Measurements from ENCODE around the gene GOLGA8R.
"Not testable (repeated sequence)": the region's sequence is repeated elsewhere in the genome, so short reads cannot be mapped to it uniquely, and the experiment has no call there.

The GOLGA8R gene, protein sequence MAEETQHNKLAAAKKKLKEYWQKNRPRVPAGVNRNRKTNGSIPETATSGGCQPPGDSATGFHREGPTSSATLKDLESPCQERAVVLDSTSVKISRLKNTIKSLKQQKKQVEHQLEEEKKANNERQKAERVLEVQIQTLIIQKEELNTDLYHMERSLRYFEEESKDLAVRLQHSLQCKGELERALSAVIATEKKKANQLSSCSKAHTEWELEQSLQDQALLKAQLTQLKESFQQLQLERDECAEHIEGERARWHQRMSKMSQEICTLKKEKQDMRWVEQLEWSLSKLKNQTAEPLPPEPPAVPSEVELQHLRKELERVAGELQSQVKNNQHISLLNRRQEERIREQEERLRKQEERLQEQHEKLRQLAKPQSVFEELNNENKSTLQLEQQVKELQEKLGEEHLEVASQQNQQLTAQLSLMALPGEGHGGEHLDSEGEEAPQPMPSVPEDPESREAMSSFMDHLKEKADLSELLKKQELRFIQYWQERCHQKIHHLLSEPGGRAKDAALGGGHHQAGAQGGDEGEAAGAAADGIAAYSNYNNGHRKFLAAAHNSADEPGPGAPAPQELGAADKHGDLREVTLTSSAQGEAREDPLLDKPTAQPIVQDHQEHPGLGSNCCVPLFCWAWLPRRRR

DNA sequence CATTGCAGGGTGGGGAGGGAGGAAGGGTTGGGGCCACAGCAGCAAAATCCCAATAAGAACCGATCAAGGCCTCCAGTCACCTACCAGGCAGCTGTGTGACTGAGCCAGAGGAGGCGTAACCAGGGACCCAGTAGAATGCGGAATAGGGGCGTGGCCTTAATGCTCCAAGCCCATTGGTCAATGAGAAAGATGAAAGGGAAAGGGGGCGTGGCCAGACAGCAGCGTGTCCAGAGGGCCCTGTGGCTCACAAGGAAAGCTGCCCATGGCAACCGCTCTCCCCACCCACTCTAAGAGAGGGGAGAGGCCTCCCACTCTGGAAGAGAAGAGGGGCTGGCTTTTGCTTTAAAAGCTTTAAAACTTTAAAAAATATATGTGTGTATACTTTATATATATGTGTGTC lies at the start of gene GOLGA8R:
TSS of gene GOLGA8R (minus strand) at position 101 of the 400 bp plus-strand sequence. CDS start at position 3, 98 bp downstream.
- not testable (repeated sequence) for DNase-seq (ENCODE audit: low read depth, low spot score)

DNA sequence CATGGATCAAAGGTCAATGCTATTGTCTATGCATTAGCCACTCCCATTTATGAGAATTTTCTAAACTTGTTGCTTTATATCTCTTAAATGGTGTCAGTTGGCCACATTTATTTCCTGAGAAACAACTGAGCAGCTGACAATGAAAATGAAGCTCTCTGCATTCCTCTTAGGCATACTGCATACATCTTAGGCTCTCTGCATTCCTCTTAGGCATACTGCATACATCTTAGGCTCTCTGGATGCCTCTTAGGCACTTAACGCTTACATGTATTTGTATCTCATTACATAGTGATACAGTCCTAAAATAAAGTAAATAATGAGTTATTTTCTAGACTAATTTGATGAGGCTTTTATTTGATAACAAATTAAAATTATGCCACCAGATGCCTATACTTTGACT lies 49.8 kb upstream of the GOLGA8R start:
- DNase-seq (ENCODE audit: low read depth, low spot score) = not testable (repeated sequence)

DNA sequence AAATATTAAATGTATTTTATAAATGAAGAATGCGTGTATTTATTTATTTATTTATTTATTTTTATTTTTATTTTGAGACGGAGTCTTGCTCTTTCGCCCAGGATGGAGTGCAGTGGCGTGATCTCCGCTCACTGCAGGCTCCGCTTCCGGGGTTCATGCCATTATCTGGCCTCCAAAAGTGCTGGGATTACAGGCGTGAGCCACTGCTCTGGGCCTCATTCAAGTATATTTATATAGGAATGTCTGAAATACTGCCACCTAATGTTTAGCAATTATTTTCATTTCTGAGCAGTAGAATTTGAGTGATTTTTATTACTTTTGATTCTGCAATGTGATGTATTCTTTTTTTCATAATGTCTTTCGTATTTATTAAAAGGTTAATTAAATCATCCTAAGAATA lies 48.1 kb upstream of the GOLGA8R start:
- not testable (repeated sequence) for DNase-seq (ENCODE audit: low read depth, low spot score)

DNA sequence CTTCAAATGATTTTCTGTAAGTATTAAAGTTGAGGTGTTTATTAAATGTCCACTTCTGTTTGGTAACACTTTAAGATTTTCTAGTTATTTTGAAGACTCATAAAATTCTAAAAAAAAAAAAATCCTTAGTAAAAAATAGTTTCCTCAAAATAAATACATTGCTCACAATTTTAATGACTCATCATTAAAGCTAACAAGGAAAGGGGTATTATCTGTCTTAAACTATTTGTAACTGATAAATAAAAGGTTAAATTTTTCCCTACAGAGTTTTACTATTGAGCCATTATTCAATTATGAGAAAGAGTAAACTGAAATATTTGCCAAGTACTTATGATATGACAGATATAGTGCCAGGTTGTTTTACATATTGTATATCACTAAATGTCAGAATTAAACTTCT lies 38.6 kb upstream of the GOLGA8R start:
- DNase-seq (ENCODE audit: low read depth, low spot score) = not testable (repeated sequence)

DNA sequence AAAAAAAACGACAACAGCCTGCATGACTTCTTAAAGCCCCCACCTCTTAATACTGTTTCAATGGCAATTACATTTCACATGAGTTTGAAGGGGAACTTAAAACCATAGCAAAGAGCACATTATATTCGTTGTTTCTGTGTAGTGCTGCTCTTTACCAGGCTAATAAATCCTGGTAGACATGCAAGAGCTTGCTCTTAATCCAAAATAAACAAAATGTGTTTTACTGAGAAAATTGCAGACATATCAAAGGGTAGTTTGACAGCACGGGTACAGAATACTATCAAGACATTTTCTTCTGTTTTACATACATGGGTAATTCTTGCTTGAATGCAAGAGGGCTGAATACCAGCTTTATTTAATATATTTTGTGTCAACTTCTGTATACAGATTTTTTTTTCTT lies 24.3 kb upstream of the GOLGA8R start:
- not testable (repeated sequence) for DNase-seq (ENCODE audit: low read depth, low spot score)

DNA sequence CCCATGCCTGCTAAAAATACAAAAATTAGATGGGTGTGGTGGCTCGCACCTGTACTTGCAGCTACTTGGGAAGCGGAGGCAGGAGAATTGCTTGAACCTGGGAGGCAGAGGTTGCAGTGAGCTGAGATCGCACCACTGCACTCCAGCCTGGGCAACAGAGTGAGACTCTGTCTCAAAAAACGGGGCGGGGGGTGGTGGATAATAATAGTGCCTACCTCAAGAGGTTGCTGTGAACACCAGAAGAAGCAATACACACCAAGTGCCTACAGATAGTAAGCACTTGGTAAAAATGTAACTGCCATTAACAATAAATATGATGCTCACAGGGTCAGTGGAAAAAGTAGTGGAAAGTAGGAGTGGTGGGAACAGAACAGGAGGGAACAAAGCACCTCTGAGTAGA lies 21.8 kb upstream of the GOLGA8R start:
- DNase-seq (ENCODE audit: low read depth, low spot score) = not testable (repeated sequence)

DNA sequence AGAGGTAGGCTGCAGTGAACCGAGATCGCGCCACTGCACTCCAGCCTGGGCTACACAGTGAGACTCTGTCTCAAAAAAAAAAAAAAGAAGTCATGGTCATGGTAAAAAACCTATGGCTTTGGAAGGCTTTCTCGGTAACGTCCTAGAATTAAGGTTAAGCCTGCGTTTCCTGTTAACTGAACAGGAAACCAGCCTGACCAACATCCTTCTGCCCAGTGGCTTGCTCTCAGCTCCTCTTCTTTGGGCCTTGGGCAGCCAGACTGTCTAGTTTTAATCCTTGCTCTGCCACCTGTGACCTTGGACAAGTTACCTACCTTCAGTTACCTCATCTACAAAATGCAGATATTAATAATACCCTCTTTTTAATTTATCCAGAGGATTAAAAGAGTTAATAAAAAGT lies 6.7 kb upstream of the GOLGA8R start:
- DNase-seq (ENCODE audit: low read depth, low spot score) = not testable (repeated sequence)

DNA sequence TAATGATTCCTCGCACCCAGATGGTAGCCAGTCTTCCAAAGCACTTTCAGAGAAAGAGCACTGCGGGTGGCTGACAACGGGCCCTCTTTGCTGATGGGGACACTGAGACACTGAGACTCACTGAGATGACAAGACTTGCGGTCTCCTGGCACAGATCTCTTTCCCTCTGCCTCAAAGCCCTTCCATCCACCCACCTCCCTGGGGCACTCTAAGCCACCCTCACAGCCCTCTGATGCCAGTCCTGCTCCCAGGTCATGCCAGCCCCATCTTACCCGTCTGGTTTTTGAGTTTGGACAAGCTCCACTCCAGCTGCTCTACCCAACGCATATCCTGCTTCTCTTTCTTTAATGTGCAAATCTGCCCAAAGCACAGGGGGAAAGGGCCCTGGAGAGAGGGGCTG lies 6.4 kb downstream of the GOLGA8R start:
- DNase-seq (ENCODE audit: low read depth, low spot score) = not testable (repeated sequence)

DNA sequence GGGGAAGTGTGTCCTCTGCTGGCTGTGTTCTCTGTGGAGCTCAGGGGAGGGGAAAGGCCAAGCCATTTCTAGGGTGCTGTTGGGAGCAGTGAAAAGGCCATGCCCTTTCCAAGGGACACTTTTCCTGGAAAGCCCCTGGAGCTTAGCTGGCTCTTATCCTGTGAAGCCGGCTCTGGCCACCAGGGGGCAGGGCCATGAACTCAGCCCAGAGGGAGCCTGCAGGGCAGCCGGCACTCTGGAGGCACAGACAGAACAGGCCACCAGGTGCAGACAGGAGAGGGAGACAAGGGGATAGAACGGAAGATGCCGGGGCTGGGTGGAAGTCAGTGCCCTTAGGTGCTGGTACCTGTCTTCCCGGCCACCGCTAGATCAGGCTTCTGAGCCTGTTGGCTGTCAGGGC lies 15.1 kb downstream of the GOLGA8R start:
- not testable (repeated sequence) for DNase-seq (ENCODE audit: low read depth, low spot score)

DNA sequence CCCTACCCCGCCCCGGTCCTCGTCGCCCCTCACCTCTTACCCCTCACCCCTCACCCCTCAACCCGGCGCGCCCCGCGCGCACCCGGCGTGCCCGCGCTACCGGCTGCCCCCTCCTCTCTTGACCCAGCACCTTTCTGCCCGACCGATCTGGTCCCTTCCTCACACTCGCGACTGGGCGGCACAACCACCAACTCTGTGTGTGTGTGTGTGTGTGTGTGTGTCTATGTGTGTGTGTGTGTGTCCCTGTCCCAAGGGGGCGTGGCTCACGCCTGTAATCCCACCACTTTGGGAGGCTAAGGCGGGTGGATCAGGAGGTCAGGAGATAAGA lies 20.4 kb downstream of the GOLGA8R start:
- not testable (repeated sequence) for DNase-seq (ENCODE audit: low read depth, low spot score)

DNA sequence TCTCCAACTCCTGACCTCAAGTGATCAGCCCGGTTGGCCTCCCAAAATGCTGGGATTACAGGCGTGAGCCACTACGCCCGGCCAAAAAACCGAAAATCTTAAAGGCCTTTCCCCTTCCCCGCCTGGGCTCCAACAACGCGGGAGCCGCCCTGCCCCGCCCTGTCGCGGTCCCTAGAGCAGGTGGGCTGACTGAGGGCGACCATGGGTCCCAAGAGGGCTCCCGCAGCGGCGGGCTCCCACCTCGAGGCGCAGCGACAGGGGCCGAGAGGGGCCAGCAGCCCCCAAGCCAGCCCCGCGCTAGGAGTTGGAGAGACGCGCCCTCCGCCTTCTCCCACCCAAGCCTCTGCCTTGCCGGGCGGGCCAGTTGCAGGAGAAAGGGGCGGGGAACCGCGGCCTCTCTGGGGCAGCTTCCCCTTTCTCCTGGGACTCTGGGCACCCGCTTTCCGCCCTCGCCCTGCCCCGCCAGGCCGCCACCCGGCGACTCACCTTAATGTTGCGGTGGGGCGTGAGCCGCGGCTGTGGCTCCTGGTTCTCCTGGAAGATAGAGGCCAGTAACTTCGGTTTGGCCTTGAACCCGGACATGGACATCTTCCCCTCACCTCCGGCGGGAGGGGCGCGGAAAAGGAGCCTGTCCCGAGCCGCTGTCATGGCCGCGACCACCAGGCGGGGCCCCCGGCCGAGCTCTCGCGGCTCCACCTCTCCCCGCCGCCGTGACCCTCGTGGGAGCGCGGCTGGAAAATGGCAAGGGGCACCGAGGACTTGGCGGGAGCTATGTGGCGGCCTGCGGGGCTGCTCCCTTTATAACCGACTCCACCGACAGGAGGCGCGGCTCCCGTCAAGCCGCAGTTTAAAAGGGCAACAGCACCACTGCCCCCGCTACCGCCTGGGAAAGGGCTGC lies 21.0 kb downstream of the GOLGA8R start, which contains the start of gene CHRFAM7A:
TSS of gene CHRFAM7A (minus strand) at position 775 of the 898 bp plus-strand sequence. CDS start 10,189 bp downstream, outside the sequence.
- not testable (repeated sequence) for DNase-seq (ENCODE audit: low read depth, low spot score)

DNA sequence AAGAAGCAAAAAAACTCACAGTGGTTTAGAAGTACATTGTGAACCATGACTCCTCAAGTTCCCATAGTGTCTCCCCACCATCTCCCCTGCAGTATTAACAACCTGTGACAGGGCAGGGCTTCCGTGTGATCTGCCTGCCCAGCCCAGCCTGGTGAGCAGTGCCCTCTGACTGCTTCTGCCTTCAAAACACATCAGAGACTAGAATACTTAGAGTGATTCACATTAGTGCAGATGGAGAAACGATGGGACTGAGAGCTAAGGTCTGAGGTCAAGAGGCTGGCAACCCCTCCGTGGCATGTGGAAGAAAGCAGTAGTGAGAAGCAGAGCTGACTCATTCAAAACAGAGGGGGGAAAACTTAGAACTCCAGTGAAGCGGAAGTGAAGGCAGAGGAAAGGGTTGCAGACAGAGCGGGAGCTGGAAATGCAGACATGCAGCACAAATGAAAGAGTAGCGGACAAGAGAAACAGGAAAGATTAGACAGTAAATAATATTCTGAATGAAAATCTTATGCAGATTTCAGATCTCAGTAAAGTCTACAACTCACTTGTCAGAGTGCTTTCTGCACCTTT lies 27.7 kb downstream of the GOLGA8R start:
- not testable (repeated sequence) for DNase-seq (ENCODE audit: low read depth, low spot score)

DNA sequence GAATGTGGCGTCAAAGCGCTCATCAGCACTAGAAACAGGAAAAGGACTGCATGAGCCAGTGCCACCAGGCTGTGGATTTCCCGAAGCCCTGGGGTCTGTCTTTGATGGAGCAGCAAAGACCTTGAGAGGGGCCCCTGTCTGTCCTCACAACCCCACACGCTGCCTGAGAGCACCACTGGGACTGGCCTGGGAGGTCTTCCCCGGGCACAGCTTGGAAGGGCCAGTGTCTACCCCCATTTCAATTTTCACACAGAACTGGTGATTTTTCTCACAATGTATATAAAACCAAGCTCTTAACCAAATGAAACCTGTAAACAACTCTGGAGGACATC lies 37.0 kb downstream of the GOLGA8R start:
- DNase-seq (ENCODE audit: low read depth, low spot score) = not testable (repeated sequence)

DNA sequence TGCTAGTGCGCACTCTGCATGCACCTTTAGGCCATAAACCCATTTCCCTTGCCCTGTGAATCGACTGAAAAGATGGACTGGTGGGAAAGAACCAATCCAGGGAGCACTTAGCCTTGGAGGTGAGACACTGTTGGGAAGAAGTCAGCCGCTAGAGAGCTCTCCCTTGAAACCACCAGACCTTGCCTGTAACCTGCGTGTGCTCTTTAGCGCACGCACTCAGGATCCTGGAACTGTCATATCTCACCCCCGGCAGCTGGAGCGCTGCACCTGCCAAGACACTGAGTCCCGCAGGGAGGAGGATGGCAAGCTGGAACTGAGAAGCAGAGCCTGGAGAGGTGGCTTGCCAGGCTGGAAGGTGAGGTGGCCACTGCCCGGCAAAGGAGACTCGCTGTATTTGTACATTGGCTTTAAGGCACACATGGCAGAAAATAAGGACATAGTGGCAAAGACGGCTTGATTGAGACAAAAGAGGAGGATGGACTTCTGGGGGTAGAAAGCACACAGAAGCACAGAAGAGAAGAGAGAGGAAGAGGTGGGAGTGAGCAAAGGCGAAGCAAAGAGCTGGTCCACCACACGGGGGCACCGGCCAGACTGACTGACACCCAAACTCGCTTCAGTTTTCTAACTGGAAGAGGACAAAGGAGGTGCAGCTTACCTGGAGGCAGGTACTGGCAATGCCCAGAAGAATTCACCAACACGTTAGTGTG lies 37.5 kb downstream of the GOLGA8R start:
- not testable (repeated sequence) for DNase-seq (ENCODE audit: low read depth, low spot score)

DNA sequence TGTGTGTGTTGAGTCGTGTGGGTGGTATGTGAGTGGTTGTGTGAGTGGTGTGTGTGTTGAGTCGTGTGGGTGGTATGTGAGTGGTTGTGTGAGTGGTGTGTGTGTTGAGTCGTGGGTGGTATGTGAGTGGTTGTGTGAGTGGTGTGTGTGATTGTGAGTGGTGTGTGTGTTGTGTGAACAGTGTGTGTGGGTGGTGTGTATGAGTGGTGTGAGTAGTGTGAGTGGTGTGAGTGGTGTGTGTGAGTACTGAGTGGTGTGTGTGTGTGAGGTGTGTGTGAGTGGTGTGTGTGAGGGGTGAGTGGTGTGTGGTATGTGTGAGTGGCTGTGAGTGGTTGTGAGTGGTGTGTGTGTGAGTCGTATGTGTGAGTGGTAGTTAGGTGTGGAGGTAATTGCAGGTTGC lies 38.2 kb downstream of the GOLGA8R start:
- not testable (repeated sequence) for DNase-seq (ENCODE audit: low read depth, low spot score)

DNA sequence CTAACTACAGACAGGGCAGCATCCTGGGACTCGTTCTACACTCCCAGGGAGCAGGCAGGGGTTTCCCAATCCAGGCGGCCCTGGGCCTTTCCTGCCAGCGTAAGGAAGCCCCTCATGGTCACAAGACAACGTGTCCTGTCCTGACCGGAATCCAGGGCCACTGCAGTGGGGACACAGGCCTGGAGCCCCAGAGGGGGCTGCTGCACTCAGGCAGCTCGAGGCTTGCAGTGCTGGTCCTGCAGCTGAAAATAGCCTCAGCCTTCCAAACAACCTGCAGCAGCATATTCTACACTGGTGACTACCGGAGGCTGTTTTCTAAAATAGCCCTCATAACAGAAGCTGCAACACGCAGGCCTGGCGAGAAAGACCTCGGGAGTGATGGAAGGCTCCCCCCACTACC lies 39.2 kb downstream of the GOLGA8R start:
- DNase-seq (ENCODE audit: low read depth, low spot score) = not testable (repeated sequence)

DNA sequence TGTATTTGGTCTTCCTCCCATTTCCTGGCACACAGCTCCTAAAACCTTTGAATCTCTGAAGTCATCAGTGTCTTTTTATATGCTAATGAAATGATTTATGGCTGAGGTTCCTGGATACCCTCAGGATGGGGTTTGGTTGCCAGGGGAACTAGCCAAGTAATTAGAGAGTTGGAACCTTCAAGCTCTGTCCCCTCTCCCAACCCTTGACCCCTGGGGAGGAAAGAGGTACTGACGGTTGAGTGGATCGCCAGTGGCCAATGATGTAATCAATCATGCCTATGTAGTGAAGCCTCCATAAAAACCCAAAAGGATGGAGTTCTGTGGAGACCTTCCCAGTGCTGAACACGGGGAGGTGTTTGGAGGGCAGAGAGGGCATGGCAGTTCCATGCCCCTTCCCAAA lies 45.8 kb downstream of the GOLGA8R start:
- not testable (repeated sequence) for DNase-seq (ENCODE audit: low read depth, low spot score)

DNA sequence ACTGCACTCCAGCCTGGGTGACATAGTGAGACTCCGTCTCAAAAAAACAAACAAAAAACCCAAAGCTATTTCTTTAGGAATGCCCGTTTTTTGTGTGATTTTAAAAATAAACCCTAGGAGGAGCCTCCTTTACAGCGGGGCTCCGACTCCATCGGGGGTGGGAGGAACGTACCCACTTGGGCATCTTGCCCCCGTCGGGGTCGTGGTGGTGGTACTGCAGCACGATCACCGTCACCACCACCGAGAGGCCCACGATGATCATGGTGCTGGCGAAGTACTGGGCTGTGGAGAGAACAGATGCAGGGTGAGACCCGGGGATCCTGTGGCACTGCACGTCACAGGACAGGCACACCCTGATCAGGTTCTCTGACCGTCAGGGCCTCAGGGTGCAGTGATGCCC lies 46.8 kb downstream of the GOLGA8R start:
- not testable (repeated sequence) for DNase-seq (ENCODE audit: low read depth, low spot score)

DNA sequence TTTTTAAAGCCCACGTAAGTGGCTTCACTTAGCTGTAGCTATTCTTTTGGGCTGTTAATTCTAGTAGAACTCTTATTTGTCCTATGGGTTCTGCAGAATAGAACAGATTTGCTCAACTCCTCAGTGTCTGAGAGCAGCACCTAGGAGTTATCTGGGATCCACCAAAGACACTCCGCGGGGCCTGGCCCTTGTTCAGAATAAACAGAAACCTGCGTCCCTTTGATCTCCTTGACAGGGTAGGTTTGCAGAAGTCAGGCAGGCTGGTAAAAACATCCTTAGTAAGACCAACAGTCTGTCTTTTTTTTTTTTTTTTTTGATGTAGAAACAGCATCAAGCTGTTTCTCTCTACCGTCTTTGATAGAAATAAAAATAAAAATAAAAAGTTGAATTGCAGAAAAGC lies 52.7 kb downstream of the GOLGA8R start:
- not testable (repeated sequence) for DNase-seq (ENCODE audit: low read depth, low spot score)

DNA sequence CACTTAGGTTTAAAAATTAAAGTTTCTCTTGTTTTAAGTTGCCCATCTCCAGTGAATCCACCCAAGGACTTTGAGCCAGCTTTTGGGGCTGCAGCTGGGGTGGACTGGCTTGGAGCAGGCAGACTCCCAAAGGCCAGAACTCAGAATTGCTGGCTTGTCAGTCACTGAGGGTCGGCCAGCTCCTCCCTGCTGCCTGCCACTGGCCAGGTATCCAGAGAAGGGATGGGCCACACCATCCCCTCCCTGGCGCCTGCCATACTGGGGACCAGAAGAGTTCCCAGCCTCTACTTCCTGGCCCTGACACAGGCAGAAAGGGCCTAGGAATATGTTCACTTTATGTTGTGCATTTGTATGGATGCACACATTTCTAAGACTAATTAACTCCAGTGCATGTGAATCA lies 53.1 kb downstream of the GOLGA8R start:
- not testable (repeated sequence) for DNase-seq (ENCODE audit: low read depth, low spot score)

DNA sequence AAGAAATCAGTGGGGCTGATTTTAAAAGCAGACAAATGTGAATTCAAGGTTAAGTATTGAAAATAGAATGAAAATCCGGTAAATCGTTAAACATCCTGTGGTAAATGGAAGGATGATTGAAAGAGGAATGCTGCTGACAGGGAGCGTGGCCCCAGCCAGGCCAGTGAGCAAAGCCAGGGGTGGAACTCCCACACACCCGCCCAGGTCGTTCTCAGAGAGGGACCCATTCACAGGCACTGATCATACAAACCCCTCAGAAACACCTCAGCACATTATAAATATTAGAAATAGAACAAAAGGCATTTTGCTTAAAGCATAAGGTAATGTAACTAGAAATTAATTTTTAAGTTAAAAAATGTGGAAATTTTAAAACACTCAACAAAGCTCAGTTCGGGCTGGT lies 59.0 kb downstream of the GOLGA8R start:
- DNase-seq (ENCODE audit: low read depth, low spot score) = not testable (repeated sequence)

Measured in iPS DF 19.7 (cell line).